Panc1 (cell line): ENCODE data around the gene EHBP1.

Experiments
- CTCF ChIP-seq: fragments of 450-650 bp; IDR thresholded peaks from 2 replicates; pipeline ENCODE4 v1.5.1; 2017; ENCODE audit warnings: mild to moderate bottlenecking
- POLR2AphosphoS5 ChIP-seq: IDR thresholded peaks from 2 replicates; pipeline ENCODE4 v1.6.1; 2012; ENCODE audit warnings: mild to moderate bottlenecking, low read depth, low read length, moderate library complexity
- REST ChIP-seq, 2 experiments: IDR thresholded peaks; 2 replicates each; pipeline ENCODE4 v1.6.1; 2011 to 2012; ENCODE audit warnings: low read depth in 2 of 2, control low read depth in 1 of 2, low read length in 1 of 2, mild to moderate bottlenecking in 1 of 2, moderate library complexity in 1 of 2; ENCODE audit not compliant: insufficient read depth in 1 of 2
- TCF7L2 ChIP-seq: IDR thresholded peaks from 2 replicates; pipeline ENCODE4 v1.6.1; 2011; ENCODE audit warnings: mild to moderate bottlenecking, low read depth, low read length, inconsistent platforms

GRCh38 chr2:62883629-62884028 is 178.1 kb downstream of the EHBP1 start:
- TF ChIP-seq CTCF, result no peak
- no peak for TF ChIP-seq POLR2AphosphoS5
- no peak for TF ChIP-seq TCF7L2
- no peak for TF ChIP-seq REST (IDR thresholded peaks at IDR 0.05; ENCODE audit: insufficient read depth in 1 of 2, low read depth in 2 of 2, low read length in 1 of 2)
